Activated gamma-delta T cell (primary cell): ENCODE results near the gene OPRL1.

Experiments
- DNase-seq: peaks from one replicate; lab custom pipeline; 2025; lab: John Stamatoyannopoulos, UW

The OPRL1 gene

GRCh38 chr20:64056889-64057627 is 22.8 kb upstream of the OPRL1 start:
- DNase-seq, result no peak

DNA sequence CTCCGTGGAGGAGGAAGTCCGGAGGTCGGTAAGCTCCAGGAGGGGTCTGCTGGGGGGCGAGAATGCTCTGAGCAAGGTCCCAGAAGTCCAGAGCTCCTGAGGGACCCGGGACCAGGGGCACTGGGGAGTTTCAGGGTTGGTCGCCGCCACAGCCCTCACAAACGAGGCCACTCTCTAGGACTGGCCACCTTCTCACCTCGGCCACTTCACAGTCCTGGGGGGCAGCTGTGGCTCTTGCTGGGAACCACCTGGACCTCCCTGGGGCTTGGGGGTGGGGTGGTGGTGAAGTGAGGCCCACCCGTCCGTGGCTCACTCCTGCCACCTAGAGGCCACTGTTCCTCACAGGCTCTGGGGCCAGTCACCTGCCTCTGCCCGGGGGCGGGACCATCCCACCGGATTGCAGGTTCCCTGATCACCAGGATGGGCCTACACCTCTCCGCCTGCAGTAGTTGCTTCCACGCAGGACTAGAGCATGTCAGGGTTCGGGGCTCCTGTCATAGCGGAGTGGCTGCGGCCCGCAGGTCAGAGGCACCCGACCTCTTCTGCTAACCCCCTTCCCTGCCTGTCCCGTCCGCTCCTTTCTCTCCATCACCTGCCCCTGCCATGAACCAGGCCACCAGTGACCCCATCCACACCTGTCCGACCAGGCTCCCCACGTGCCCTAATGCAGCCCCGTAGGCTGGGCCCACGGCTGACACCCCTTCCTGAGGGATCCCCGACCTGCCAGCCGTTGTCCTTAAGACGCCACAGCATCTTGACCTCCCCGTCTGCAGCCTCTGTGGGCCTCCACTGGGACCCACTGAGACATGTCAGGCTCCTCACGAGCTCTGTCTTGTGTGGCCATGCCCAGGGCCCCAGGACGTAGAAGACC is 22.0 kb upstream of the OPRL1 start:
- no peak for DNase-seq

DNA sequence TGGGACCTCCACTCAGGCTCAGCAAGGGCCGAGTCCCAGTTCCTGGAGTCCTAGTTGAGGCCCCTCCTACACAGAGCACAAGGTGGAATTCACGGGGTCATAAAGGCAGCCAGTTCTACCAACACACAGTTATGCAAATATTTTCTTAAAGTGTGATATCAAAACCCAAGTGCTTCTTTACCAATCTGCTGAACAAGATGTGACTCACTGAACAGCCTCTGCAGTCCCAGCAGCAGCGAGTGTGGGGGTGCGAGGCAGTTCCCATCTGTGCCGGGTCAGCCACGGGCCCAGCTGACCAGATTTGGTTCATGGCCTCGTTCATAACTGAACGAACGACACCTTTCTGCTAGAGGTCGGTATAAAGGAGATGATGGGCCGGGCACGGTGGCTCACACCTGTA is 21.3 kb upstream of the OPRL1 start:
- DNase-seq, result no peak

DNA sequence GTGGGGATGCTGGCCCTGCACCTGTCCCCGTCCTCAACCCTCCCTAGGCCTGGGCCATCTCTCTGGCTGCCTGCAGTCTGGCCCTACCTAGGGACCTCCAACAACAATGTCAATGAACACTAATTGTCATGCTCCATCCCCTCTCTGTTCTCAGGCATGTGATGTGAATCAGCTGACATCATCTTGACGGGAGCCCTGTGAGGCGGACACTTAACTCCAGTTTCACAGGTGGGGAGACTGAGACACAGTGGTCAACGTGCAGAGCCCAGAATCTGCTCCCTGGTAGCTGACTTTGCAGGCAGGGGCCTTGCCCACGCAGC is 17.6 kb upstream of the OPRL1 start:
- DNase-seq, result no peak

DNA sequence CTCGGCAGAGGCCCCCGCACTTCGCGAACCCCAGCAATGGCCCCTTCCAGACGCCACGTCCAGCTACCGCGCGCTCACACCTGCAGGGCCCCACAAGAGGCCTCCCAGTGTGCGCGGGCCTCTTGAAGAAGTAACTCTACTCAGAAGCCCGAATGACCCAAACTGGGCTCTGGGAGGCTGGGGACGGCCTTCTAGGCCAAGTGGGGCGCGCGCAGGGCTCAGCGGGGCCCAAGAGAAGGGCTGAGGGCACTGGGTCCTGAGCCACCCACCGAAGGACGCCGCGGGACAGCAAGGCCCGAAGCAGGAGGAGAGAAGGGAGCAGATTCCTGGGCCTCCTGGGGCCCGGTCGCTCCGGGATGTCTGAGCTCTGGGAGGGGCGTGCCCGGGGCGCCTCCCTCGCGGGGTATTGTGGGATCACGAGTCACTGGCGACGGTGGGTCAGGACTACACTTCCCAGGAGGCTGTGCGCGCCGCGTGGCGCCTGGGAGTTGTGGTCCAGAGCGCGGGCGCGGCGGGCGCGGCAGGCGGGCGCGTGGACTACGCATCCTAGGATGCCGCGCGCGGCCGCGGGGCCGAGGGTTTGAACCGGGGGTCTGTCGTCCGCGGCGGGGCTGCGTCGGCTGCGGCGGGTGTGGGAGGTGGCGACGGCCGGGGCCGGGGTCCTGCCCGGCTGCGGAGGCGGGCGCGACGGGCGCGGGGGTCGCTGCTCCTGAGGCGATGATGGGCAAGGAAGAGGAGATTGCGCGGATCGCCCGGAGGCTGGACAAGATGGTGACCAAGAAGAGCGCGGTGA is 17.1 kb upstream of the OPRL1 start, which contains the start of gene TCEA2:
Gene TCEA2, plus strand, starts transcription at position 603 of the 793 bp plus-strand sequence. Its CDS starts 115 bp downstream, at position 718.
- DNase-seq, result peak; percentile 82

DNA sequence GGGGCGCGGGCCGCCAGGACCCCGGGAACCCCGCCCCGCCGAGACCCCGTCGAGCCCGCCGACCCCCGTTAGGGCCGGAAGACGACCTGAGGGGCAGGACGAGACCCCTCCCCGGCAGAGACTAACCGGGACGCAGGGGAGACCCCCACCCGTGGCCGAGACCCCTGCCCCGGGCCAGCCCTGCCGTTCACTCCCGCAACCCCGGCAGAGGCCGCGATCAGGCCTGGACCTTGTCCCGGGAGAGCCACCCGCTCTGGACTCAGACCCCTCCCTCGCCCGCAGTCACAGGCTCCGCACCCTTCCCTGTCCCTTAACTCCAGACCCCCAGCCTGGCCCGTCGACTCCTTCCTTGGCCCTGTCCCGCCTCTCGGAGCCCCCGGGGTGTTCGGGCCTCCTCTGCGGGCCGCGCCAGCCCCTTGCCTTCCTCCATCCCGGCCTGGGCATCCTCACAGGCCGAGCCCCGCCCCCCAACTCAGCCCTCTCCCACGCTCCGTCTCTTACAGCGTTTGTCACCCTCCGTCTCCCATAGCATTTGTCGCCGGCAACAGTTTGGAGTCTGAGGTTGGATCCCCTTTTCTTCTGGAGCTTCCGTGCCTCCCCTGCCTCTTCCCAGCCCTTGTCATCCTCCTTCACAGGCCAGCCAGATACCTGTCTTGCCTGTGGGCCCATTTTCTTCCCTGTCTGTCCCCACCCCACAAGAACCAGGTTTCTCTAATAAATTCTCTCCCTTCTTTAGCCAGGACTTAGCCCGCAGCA is 16.3 kb upstream of the OPRL1 start:
- DNase-seq, result no peak

DNA sequence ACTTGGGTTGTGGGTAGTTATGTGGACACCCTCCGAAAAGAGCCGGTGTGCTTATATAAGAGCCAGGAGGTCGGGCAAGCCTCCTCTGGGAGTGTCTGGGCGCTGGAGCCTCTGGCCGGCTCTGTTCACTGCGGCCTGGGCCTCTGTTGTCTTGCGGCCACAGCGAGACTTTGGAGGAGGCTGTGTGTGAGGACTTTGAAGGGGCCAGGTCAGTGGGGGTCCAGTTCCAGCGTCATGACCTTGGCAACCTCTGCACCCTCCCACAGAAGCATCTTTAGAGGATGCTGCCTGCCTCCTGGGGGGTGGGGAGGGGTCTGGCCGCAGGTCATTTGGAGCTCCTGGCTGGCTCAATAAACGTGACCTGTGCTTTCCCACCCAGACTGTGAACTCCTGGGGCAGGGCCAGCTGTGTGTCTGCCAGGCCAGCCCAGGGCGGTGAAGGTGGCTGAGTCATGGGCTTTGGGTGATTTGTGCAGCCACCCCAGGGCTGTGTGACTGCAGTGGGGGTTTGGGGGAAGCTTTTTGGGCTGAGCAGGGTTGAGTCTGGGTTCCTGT is 15.7 kb upstream of the OPRL1 start:
- DNase-seq, result no peak

- no peak for DNase-seq
Measured at GRCh38 chr20:64065062-64065973, 14.6 kb upstream of the OPRL1 start.

GRCh38 chr20:64065974-64066343 is 13.9 kb upstream of the OPRL1 start:
- no peak for DNase-seq

DNA sequence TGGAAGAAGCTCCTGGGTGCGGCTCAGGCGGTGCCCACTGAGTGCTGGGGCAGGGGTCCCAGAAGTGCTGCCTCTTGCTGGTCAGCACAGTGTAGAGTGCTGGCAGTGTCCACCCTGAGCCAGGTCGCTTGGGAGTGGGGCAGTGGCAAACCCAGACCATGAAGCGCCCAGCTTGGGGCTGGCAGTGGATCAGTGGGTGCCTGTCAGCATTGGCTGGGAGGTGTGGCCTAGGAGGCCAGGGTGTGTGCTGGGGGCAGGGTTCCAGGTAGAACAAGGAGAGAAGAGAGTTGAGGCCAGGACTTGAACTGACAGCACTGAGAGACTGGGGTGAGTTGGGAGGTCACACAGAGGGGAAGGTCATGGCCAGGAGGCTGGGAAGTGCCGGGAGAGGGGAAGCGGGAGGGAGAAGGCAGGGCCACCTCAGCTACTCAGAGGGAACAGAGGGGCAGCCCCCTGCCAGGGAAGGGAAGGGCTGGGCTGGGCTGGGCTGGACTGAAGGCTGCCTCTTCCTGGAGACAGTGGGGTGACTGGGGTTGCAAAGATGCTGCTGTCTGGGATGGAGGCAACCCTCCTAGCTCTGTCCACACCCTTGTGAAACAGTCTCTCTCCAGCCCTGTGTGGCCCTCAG is 12.8 kb upstream of the OPRL1 start:
- no peak for DNase-seq

DNA sequence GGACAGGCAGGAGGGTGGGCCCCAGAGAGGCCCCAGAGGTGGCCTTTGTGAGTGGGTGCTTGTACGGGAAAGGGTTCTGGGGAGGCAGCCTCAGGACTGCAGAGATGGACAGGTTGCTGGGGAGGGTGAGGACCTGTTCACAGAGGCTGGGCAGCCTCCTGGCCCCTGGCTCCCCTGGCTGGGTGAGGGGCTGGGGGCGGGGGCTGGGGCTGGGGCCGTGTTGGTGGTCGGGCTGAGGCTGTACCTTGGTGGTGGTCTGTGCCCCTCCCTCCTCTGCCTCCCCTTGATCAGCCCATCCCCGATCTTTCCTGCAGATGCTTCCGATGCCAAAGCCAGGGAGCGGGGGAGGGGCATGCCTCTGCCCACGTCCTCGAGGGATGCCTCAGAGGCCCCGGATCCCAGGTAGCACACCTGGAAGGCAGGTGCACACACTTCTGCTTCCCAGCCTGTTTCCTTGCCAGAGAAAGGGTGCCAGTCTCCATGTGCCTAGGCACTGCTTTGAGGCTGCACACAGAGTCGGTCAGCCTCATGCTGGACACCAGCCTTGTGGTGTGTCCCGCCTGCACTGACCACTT is 12.1 kb upstream of the OPRL1 start:
- no peak for DNase-seq

DNA sequence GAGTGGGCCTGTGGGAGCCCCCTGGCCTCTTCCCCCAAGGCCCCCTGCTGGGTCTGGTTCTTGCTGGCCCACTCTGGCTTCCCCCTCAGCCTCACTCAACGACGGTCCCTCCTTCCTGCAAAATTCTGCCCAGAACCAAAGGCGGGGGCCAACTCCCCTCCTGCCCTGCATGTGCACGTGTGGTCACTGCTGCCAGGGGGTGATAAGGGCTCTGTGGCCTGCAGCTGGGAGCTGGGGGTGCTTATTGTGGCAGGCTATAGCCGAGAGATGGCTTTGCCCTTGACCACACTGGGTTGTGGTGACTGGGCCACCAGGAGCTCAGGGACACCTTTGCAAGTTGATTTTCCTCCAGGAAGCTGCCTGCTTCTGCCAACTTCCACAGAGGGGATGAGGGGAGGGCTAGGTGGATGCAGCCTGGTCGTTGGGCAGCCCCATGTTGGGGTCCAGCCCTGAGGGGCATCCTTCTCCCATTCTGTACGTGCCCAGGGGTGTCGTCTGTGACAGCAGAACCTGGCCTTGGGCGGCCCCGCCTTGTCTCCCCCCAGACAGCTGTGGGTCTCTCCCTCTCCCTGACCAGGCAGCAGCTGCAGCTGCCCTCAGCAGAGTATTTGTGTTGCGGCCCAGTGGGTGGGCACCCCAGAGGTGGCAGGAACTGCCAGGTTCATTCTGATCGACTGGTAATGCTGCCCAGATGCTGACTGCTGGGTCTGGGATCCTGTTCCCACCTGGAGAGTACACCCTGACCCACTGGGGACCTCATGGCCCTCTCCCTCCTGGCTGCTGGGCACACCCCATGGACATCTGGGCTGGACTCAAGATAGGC is 11.3 kb upstream of the OPRL1 start:
- DNase-seq, result no peak

DNA sequence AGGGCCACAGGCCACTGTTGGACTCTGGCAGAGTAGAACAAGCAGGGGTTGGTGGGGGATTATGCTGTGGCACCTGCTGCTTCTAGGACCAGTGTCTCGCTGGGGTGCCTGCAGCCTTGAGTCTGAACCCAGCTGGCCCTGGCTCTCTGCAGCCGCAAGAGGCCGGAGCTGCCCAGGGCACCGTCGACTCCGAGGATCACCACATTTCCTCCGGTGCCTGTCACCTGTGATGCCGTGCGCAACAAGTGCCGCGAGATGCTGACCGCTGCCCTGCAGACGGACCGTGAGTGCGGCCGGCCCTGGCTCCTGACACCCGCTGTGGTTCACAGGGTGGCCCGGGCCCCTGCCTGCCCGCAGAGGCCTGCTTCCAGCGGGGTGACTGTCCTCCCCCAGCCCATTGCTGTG is 10.7 kb upstream of the OPRL1 start:
- DNase-seq, result no peak

DNA sequence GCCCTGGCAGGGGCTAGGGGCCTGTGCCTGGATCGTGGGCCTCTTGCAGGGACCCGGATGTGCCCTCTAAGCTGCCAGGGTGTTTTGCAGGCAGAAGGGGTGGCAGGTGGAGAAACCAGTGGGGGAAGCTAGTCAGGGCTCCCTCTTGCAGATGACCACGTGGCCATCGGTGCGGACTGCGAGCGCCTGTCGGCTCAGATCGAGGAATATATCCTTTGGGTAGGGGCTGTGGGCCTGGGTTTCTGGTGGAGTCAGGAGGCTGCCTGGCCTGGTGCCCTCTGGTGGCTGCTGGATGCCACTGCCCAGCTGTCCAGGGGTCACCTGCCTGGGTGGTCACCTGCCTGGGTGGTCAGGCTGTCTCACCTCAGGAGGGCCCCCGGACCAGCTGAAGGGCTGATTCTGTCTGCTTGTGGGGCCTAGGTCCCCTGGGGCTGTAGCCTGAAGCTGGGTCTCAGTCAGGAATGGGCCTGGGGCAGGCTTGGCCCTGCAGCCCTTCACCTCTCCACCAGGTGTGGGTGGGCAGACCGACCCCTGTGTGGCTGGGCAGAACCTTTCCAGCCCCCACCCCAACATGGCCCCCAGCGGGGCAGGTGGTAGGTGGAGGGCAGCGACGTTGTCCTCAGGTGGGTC is 10.2 kb upstream of the OPRL1 start:
- DNase-seq, result no peak

DNA sequence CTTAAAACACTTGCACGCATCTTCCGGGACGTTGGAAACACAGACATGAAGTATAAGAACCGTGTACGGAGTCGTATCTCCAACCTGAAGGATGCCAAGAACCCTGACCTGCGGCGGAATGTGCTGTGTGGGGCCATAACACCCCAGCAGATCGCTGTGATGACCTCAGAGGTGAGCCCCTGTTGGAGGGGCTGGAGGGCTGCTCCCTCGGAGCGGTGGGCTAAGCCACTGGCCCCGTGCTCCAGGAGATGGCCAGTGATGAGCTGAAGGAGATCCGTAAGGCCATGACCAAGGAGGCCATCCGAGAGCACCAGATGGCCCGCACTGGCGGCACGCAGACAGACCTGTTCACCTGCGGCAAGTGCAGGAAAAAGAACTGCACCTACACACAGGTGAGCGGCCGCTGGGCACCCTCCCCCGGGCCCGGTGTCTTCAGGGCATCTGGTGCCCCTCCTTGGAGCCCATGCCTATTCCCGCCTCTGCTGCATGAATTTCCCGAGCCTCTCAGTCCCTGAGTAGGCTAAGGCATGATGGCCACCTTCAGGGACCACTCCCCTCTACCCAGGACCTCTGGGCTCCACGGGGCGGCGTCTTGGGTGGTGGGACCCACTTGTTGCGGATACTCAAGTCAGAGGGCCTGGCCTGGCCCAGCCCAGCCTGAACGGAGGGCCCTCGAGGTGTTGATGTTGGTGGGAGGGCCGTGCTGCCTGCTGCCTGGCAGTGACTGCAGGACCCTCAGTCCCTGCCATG is 9.5 kb upstream of the OPRL1 start:
- DNase-seq, result no peak

DNA sequence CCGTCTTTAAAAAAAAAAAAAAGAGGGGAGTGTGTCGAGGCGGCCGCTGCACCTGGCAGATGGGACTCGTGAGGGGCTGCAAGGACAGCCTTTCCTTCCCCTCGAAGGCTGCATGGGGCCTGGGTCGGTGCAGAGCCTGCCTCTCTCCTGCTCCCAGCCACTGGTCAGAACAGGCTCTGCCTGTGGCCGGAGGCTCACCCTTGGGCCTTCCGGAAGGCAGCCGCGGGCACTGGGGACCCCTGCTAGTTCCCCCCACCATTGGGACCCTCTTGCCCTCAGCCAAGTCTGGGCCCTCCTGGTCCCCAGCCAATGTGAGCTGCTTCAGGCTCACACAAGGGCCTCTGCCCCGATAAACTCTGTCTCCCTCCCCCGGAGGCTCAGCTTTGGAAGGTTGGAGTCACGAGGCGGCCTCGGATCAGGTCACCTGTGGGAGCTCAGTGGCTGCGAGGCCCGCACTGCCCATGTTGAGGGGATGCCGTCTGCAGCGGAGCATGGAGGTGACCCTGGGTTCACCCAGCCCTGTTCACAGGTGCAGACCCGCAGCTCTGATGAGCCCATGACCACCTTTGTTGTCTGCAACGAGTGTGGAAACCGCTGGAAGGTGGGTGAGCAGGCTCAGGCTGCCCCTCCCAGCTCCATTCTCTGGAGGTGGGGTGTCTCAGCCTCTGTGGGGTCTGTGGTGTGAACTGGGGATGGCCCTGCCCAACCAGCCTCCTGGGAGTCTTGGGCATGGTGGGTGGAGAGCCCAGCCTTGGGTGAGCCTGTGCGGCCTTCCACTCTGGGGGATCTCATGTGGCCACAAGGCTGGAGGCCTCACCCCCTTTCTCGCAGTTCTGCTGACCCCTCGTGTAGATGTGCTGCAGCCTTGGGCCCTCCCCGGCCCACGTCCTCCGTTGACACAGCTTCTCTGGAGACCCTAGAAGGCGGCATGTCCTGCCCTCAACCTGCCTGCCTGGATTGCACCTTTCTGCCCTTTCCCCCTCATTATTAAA is 8.2 kb upstream of the OPRL1 start:
- no peak for DNase-seq
